Measurements from ENCODE around the gene ILK. TPM values are rescaled to one million over a fixed set of nuclear protein-coding genes. Genes with fewer than 3 reads are reported as not detected.

The ILK gene
- total RNA-seq, 1 experiment from 2014 or later: 73.5 TPM

DNA sequence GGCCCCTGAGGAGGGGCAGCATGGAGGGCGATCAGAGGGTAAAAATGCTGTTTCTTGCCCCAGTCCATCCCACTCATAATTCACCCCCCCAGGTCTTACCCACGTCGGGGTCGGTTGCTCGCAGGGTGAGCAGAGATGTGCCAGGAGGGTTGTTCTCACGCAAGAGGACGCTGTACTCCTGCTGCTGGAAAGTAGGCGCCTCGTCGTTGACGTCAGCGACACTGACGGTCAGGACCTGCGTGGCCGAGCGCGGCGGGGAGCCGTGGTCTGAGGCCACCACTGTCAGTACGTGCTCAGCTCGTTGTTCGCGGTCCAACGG, 26.0 kb downstream of the ILK start:
- H3K27ac ChIP-seq (ENCODE audit: low read depth, low read length): no peak overlapping the region
- intact Hi-C loops (cut with micrococcal nuclease): no loop called here
- ChIA-PET POLR2A (no interaction called here), RAD21 (ENCODE audit: low non-redundant PET in 1 of 2, low total read pairs in 2 of 2, uncharacterized antibody in 2 of 2, unreplicated experiment in 2 of 2) (no interaction called here), CTCF (no interaction called here)
- no peak overlapping the region for H3K9ac ChIP-seq (ENCODE audit: low read length)
- H3K4me3 ChIP-seq (replicated peaks in 1 of 2; ENCODE audit: low read depth in 1 of 2, low read length in 2 of 2): no peak overlapping the region
- H3K27me3 ChIP-seq (ENCODE audit: insufficient read depth, low read length): no peaks in the 10 kb centered on the region
- H3K9me2 ChIP-seq (ENCODE audit: insufficient read depth): no peaks in the 10 kb centered on the region
- no TSS peak for BruUV-seq (replicated peaks)
- ATAC-seq (no peak), DNase-seq (ENCODE audit: low read depth, low spot score) (no peak)
- no peaks in the 10 kb centered on the region for H3K79me2 ChIP-seq (ENCODE audit: insufficient read depth, low read length)
- H3K9me3 ChIP-seq (ENCODE audit: control insufficient read depth in 1 of 2, insufficient read depth in 1 of 2, low read depth in 1 of 2, low read length in 2 of 2): no peaks in the 10 kb centered on the region
- TF ChIP-seq TCF7L2 (IDR thresholded peaks at IDR 0.05; ENCODE audit: borderline replicate concordance, extremely low read depth, insufficient read depth, insufficient read length): no peak
- TF ChIP-seq EGR1 (IDR thresholded peaks at IDR 0.05; ENCODE audit: low read depth): no peak
- TF ChIP-seq, protein P1, sequence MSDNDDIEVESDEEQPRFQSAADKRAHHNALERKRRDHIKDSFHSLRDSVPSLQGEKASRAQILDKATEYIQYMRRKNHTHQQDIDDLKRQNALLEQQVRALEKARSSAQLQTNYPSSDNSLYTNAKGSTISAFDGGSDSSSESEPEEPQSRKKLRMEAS (IDR thresholded peaks at IDR 0.05): no peak
- TF ChIP-seq SRF (IDR thresholded peaks at IDR 0.05; ENCODE audit: low read depth): no peak
- TF ChIP-seq EZH2phosphoT487 (IDR thresholded peaks at IDR 0.05; ENCODE audit: borderline replicate concordance): no peak
- no peak for TF ChIP-seq EZH2 (IDR thresholded peaks at IDR 0.05)
- TF ChIP-seq, protein P2, sequence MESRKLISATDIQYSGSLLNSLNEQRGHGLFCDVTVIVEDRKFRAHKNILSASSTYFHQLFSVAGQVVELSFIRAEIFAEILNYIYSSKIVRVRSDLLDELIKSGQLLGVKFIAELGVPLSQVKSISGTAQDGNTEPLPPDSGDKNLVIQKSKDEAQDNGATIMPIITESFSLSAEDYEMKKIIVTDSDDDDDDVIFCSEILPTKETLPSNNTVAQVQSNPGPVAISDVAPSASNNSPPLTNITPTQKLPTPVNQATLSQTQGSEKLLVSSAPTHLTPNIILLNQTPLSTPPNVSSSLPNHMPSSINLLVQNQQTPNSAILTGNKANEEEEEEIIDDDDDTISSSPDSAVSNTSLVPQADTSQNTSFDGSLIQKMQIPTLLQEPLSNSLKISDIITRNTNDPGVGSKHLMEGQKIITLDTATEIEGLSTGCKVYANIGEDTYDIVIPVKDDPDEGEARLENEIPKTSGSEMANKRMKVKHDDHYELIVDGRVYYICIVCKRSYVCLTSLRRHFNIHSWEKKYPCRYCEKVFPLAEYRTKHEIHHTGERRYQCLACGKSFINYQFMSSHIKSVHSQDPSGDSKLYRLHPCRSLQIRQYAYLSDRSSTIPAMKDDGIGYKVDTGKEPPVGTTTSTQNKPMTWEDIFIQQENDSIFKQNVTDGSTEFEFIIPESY (IDR thresholded peaks at IDR 0.05; ENCODE audit: extremely low read depth, insufficient replicate concordance, low read length): no peak
- TF ChIP-seq ZNF274 (IDR thresholded peaks at IDR 0.05; ENCODE audit: low read depth, low read length): no peak
- no peak for TF ChIP-seq SIN3A (IDR thresholded peaks at IDR 0.05; ENCODE audit: low read depth)
- TF ChIP-seq RAD21 (IDR thresholded peaks at IDR 0.05; ENCODE audit: low read depth): no peak
- no peak for TF ChIP-seq JUND (IDR thresholded peaks at IDR 0.05)
- no peak for TF ChIP-seq YY1 (IDR thresholded peaks at IDR 0.05; ENCODE audit: extremely low read depth, insufficient replicate concordance, low read depth, low read length)
- TF ChIP-seq ELF1 (IDR thresholded peaks at IDR 0.05; ENCODE audit: borderline replicate concordance, low read depth): no peak
- no peak for TF ChIP-seq ZFX (IDR thresholded peaks at IDR 0.05)
- TF ChIP-seq, protein P3, sequence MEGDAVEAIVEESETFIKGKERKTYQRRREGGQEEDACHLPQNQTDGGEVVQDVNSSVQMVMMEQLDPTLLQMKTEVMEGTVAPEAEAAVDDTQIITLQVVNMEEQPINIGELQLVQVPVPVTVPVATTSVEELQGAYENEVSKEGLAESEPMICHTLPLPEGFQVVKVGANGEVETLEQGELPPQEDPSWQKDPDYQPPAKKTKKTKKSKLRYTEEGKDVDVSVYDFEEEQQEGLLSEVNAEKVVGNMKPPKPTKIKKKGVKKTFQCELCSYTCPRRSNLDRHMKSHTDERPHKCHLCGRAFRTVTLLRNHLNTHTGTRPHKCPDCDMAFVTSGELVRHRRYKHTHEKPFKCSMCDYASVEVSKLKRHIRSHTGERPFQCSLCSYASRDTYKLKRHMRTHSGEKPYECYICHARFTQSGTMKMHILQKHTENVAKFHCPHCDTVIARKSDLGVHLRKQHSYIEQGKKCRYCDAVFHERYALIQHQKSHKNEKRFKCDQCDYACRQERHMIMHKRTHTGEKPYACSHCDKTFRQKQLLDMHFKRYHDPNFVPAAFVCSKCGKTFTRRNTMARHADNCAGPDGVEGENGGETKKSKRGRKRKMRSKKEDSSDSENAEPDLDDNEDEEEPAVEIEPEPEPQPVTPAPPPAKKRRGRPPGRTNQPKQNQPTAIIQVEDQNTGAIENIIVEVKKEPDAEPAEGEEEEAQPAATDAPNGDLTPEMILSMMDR (IDR thresholded peaks at IDR 0.05 in 2 of 3, conservative IDR thresholded peaks at IDR 0.05 in 1 of 3; ENCODE audit: borderline replicate concordance in 1 of 3, insufficient read depth in 1 of 3, low read depth in 2 of 3, low read length in 2 of 3): no peak
- TF ChIP-seq CBX3 (IDR thresholded peaks at IDR 0.05; ENCODE audit: low read depth): no peak
- TF ChIP-seq SP1 (IDR thresholded peaks at IDR 0.05; ENCODE audit: low read depth): no peak
- TF ChIP-seq, protein P4, sequence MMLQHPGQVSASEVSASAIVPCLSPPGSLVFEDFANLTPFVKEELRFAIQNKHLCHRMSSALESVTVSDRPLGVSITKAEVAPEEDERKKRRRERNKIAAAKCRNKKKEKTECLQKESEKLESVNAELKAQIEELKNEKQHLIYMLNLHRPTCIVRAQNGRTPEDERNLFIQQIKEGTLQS (IDR thresholded peaks at IDR 0.05): no peak
- H4K20me1 ChIP-seq (ENCODE audit: insufficient read depth): no peaks in the 10 kb centered on the region
- no peaks in the 10 kb centered on the region for H3K4me1 ChIP-seq (ENCODE audit: control insufficient read depth in 1 of 2, insufficient read depth in 2 of 2, low read length in 2 of 2)
- H2AFZ ChIP-seq (ENCODE audit: low read depth, low read length, poor library complexity, severe bottlenecking): no peak overlapping the region
- no peaks in the 10 kb centered on the region for H3K36me3 ChIP-seq (ENCODE audit: control insufficient read depth in 1 of 2, insufficient read depth in 2 of 2, low read length in 2 of 2)
- H3K4me2 ChIP-seq (ENCODE audit: low read length): no peak overlapping the region

Measured in HCT116 (cell line).